Measurements from ENCODE around the gene HTR5A.
"Not testable (repeated sequence)": the region's sequence is repeated elsewhere in the genome, so short reads cannot be mapped to it uniquely, and the experiment has no call there.

GRCh38 chr7:155034495-155034894 lies 35.6 kb upstream of the HTR5A start:
- TF ChIP-seq, protein P1, sequence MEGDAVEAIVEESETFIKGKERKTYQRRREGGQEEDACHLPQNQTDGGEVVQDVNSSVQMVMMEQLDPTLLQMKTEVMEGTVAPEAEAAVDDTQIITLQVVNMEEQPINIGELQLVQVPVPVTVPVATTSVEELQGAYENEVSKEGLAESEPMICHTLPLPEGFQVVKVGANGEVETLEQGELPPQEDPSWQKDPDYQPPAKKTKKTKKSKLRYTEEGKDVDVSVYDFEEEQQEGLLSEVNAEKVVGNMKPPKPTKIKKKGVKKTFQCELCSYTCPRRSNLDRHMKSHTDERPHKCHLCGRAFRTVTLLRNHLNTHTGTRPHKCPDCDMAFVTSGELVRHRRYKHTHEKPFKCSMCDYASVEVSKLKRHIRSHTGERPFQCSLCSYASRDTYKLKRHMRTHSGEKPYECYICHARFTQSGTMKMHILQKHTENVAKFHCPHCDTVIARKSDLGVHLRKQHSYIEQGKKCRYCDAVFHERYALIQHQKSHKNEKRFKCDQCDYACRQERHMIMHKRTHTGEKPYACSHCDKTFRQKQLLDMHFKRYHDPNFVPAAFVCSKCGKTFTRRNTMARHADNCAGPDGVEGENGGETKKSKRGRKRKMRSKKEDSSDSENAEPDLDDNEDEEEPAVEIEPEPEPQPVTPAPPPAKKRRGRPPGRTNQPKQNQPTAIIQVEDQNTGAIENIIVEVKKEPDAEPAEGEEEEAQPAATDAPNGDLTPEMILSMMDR (IDR thresholded peaks at IDR 0.05): not testable (repeated sequence)
- TF ChIP-seq EZH2 (IDR thresholded peaks at IDR 0.05; ENCODE audit: borderline replicate concordance, insufficient read depth, low read depth, low read length, poor library complexity, severe bottlenecking): not testable (repeated sequence)
